ENCODE data around the gene ACCS.

DNA sequence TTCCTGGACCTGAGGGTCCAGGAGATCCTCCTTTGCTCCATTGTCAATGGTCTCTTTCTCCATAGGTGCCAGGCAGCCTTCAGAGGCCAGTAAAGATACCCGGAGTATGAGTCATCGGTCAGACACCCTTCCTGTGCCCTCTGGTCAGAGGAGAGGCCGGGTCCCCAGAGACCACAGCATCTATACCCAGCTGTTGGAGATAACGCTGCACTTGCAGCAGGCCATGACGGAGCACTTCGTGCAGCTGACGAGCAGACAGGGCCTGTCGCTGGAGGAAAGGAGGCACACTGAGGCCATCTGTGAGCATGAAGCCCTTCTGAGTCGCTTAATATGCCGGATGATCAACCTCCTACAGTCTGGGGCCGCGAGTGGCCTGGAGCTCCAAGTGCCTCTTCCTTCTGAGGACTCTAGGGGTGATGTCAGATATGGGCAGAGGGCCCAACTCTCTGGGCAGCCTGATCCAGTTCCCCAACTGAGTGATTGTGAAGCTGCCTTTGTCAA, 18.1 kb upstream of the ACCS start, which contains the start of gene ACCSL:
- TF ChIP-seq ZFP3 (tag by site-specific recombination; IDR thresholded peaks at IDR 0.05; ENCODE audit: low read depth) (no peak), CTCF (tag by site-specific recombination; IDR thresholded peaks at IDR 0.05) (no peak), ZNF2 (tag by site-specific recombination; IDR thresholded peaks at IDR 0.05) (no peak), ZNF24 (tag by site-specific recombination; IDR thresholded peaks at IDR 0.05) (no peak), ZNF214 (tag by site-specific recombination; IDR thresholded peaks at IDR 0.05; ENCODE audit: borderline replicate concordance) (no peak), ZNF266 (tag by site-specific recombination; IDR thresholded peaks at IDR 0.05; ENCODE audit: low read depth) (no peak), KLF7 (tag by site-specific recombination; IDR thresholded peaks at IDR 0.05; ENCODE audit: borderline replicate concordance) (no peak)
- TF ChIP-seq, protein P1, sequence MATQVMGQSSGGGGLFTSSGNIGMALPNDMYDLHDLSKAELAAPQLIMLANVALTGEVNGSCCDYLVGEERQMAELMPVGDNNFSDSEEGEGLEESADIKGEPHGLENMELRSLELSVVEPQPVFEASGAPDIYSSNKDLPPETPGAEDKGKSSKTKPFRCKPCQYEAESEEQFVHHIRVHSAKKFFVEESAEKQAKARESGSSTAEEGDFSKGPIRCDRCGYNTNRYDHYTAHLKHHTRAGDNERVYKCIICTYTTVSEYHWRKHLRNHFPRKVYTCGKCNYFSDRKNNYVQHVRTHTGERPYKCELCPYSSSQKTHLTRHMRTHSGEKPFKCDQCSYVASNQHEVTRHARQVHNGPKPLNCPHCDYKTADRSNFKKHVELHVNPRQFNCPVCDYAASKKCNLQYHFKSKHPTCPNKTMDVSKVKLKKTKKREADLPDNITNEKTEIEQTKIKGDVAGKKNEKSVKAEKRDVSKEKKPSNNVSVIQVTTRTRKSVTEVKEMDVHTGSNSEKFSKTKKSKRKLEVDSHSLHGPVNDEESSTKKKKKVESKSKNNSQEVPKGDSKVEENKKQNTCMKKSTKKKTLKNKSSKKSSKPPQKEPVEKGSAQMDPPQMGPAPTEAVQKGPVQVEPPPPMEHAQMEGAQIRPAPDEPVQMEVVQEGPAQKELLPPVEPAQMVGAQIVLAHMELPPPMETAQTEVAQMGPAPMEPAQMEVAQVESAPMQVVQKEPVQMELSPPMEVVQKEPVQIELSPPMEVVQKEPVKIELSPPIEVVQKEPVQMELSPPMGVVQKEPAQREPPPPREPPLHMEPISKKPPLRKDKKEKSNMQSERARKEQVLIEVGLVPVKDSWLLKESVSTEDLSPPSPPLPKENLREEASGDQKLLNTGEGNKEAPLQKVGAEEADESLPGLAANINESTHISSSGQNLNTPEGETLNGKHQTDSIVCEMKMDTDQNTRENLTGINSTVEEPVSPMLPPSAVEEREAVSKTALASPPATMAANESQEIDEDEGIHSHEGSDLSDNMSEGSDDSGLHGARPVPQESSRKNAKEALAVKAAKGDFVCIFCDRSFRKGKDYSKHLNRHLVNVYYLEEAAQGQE (tag by site-specific recombination; IDR thresholded peaks at IDR 0.05) = no peak
- TF ChIP-seq, protein P2, sequence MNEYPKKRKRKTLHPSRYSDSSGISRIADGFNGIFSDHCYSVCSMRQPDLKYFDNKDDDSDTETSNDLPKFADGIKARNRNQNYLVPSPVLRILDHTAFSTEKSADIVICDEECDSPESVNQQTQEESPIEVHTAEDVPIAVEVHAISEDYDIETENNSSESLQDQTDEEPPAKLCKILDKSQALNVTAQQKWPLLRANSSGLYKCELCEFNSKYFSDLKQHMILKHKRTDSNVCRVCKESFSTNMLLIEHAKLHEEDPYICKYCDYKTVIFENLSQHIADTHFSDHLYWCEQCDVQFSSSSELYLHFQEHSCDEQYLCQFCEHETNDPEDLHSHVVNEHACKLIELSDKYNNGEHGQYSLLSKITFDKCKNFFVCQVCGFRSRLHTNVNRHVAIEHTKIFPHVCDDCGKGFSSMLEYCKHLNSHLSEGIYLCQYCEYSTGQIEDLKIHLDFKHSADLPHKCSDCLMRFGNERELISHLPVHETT (tag by site-specific recombination; IDR thresholded peaks at IDR 0.05) = no peak

Measured in HEK293 (cell line).